OCI-M2 (cell line): ENCODE measurements around the gene CEP89.
"Not testable (repeated sequence)": the region's sequence is repeated elsewhere in the genome, so short reads cannot be mapped to it uniquely, and the experiment has no call there.

Source experiments
- DNase-seq: peaks from one replicate; lab custom pipeline; 2025; ENCODE audit not compliant: unreplicated experiment; lab: John Stamatoyannopoulos, UW

Gene CEP89

GRCh38 chr19:32971715-32972540 lies at the start of gene CEP89, which contains the start of gene FAAP24:
TSS of gene CEP89 (minus strand) at chr19:32971958. CDS start at chr19:32971874, 84 bp downstream.
TSS of gene FAAP24 (plus strand) at chr19:32972242. CDS start at chr19:32973197, 955 bp downstream.
- peak; percentile 100 for DNase-seq

GRCh38 chr19:33010891-33011290 lies 39.1 kb upstream of the CEP89 start:
- not testable (repeated sequence) for DNase-seq

- DNase-seq: no peak
These were observed 37.0 kb upstream of the CEP89 start for GRCh38 chr19:33008738-33009137.

- DNase-seq: no peak
These were observed 33.7 kb upstream of the CEP89 start for GRCh38 chr19:33005440-33005839.

- DNase-seq: not testable (repeated sequence)
These were observed 31.8 kb upstream of the CEP89 start for GRCh38 chr19:33003424-33004024.

- not testable (repeated sequence) for DNase-seq
These were observed 30.5 kb upstream of the CEP89 start for GRCh38 chr19:33002126-33002865.

- no peak for DNase-seq
These were observed 29.2 kb upstream of the CEP89 start for GRCh38 chr19:33000910-33001309.

- DNase-seq: no peak
These were observed 28.8 kb upstream of the CEP89 start for GRCh38 chr19:33000510-33000909.

- DNase-seq: no peak
These were observed 27.0 kb upstream of the CEP89 start for GRCh38 chr19:32998722-32999121.

GRCh38 chr19:32997716-32998355 lies 26.1 kb upstream of the CEP89 start:
- DNase-seq: no peak

- DNase-seq: not testable (repeated sequence)
These were observed 25.3 kb upstream of the CEP89 start for GRCh38 chr19:32997061-32997464.

GRCh38 chr19:32995966-32996365 lies 24.2 kb upstream of the CEP89 start:
- not testable (repeated sequence) for DNase-seq

- DNase-seq: no peak
These were observed 17.0 kb upstream of the CEP89 start for GRCh38 chr19:32988724-32989123.

- not testable (repeated sequence) for DNase-seq
These were observed 16.5 kb upstream of the CEP89 start for GRCh38 chr19:32988254-32988653.

- not testable (repeated sequence) for DNase-seq
These were observed 10.7 kb upstream of the CEP89 start for GRCh38 chr19:32982488-32982887.

GRCh38 chr19:32979807-32980206 lies 8.0 kb upstream of the CEP89 start:
- not testable (repeated sequence) for DNase-seq

- DNase-seq: not testable (repeated sequence)
These were observed 6.1 kb upstream of the CEP89 start for GRCh38 chr19:32977813-32978212.

GRCh38 chr19:32977280-32977679 lies 5.5 kb upstream of the CEP89 start:
- no peak for DNase-seq

GRCh38 chr19:32976223-32976805 lies 4.6 kb upstream of the CEP89 start:
- peak; percentile 97 for DNase-seq

- no peak for DNase-seq
These were observed 654 bp downstream of the CEP89 start for GRCh38 chr19:32971012-32971595.
